Measurements from ENCODE around the gene CRB1.

DNA sequence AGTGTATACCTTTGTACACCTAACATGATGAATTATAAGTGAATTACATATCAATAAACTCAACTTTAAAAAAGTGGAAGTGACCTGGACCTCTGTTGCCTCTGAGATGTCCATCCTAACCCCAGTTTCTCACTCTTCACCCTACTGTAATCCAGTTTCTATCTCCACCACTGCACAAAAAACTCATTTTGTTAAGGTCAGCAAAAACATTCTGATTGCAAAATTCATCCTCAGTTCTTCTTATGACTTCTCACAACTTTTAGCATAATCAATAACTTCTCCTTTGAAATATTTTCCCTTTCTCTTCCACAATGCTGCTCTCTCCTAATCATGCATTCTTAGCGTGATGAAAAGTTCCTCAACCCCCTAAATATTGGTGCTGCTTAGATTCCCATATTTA, 129.8 kb downstream of the CRB1 start:
- TF ChIP-seq, protein P1, sequence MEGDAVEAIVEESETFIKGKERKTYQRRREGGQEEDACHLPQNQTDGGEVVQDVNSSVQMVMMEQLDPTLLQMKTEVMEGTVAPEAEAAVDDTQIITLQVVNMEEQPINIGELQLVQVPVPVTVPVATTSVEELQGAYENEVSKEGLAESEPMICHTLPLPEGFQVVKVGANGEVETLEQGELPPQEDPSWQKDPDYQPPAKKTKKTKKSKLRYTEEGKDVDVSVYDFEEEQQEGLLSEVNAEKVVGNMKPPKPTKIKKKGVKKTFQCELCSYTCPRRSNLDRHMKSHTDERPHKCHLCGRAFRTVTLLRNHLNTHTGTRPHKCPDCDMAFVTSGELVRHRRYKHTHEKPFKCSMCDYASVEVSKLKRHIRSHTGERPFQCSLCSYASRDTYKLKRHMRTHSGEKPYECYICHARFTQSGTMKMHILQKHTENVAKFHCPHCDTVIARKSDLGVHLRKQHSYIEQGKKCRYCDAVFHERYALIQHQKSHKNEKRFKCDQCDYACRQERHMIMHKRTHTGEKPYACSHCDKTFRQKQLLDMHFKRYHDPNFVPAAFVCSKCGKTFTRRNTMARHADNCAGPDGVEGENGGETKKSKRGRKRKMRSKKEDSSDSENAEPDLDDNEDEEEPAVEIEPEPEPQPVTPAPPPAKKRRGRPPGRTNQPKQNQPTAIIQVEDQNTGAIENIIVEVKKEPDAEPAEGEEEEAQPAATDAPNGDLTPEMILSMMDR (IDR thresholded peaks at IDR 0.05 in 4 of 5, conservative IDR thresholded peaks at IDR 0.05 in 1 of 5), result no peak
- TF ChIP-seq POLR2A (IDR thresholded peaks at IDR 0.05), result no peak
